Measurements from ENCODE around the gene KCNN1. TPM values are rescaled to one million over a fixed set of nuclear protein-coding genes. Genes with fewer than 3 reads are reported as not detected.

The KCNN1 gene
- total and polyA plus RNA-seq, 2 of the 13 experiments (the other 11 are each of a cell fraction or from before 2014, with no cell fraction given): 0.04 TPM; not detected in 1

- TF ChIP-seq ZNF574 (CRISPR knock-in tag; IDR thresholded peaks at IDR 0.05): peak; percentile 90
- TF ChIP-seq ZNF431 (CRISPR knock-in tag; IDR thresholded peaks at IDR 0.05; ENCODE audit: borderline replicate concordance, low read depth): no peak
- TF ChIP-seq CAMTA2 (CRISPR knock-in tag; IDR thresholded peaks at IDR 0.05; ENCODE audit: borderline replicate concordance): peak; percentile 26; the same call in 1 of the 2 replicates
- TF ChIP-seq, protein P1, sequence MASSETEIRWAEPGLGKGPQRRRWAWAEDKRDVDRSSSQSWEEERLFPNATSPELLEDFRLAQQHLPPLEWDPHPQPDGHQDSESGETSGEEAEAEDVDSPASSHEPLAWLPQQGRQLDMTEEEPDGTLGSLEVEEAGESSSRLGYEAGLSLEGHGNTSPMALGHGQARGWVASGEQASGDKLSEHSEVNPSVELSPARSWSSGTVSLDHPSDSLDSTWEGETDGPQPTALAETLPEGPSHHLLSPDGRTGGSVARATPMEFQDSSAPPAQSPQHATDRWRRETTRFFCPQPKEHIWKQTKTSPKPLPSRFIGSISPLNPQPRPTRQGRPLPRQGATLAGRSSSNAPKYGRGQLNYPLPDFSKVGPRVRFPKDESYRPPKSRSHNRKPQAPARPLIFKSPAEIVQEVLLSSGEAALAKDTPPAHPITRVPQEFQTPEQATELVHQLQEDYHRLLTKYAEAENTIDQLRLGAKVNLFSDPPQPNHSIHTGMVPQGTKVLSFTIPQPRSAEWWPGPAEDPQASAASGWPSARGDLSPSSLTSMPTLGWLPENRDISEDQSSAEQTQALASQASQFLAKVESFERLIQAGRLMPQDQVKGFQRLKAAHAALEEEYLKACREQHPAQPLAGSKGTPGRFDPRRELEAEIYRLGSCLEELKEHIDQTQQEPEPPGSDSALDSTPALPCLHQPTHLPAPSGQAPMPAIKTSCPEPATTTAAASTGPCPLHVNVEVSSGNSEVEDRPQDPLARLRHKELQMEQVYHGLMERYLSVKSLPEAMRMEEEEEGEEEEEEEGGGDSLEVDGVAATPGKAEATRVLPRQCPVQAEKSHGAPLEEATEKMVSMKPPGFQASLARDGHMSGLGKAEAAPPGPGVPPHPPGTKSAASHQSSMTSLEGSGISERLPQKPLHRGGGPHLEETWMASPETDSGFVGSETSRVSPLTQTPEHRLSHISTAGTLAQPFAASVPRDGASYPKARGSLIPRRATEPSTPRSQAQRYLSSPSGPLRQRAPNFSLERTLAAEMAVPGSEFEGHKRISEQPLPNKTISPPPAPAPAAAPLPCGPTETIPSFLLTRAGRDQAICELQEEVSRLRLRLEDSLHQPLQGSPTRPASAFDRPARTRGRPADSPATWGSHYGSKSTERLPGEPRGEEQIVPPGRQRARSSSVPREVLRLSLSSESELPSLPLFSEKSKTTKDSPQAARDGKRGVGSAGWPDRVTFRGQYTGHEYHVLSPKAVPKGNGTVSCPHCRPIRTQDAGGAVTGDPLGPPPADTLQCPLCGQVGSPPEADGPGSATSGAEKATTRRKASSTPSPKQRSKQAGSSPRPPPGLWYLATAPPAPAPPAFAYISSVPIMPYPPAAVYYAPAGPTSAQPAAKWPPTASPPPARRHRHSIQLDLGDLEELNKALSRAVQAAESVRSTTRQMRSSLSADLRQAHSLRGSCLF (CRISPR knock-in tag; IDR thresholded peaks at IDR 0.05; ENCODE audit: borderline replicate concordance): no peak
- no peak for TF ChIP-seq ZNF552 (CRISPR knock-in tag; IDR thresholded peaks at IDR 0.05; ENCODE audit: borderline replicate concordance)
- no peak for TF ChIP-seq MAF1 (CRISPR knock-in tag; IDR thresholded peaks at IDR 0.05; ENCODE audit: borderline replicate concordance)
- TF ChIP-seq, protein P2, sequence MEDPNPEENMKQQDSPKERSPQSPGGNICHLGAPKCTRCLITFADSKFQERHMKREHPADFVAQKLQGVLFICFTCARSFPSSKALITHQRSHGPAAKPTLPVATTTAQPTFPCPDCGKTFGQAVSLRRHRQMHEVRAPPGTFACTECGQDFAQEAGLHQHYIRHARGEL (CRISPR knock-in tag; IDR thresholded peaks at IDR 0.05): no peak
- no peak for TF ChIP-seq ZNF879 (CRISPR knock-in tag; IDR thresholded peaks at IDR 0.05)
- TF ChIP-seq, protein P3, sequence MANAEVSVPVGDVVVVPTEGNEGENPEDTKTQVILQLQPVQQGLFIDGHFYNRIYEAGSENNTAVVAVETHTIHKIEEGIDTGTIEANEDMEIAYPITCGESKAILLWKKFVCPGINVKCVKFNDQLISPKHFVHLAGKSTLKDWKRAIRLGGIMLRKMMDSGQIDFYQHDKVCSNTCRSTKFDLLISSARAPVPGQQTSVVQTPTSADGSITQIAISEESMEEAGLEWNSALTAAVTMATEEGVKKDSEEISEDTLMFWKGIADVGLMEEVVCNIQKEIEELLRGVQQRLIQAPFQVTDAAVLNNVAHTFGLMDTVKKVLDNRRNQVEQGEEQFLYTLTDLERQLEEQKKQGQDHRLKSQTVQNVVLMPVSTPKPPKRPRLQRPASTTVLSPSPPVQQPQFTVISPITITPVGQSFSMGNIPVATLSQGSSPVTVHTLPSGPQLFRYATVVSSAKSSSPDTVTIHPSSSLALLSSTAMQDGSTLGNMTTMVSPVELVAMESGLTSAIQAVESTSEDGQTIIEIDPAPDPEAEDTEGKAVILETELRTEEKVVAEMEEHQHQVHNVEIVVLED (CRISPR knock-in tag; IDR thresholded peaks at IDR 0.05; ENCODE audit: borderline replicate concordance): peak; percentile 89
- TF ChIP-seq ZNF138 (CRISPR knock-in tag; IDR thresholded peaks at IDR 0.05; ENCODE audit: low read depth): no peak
- TF ChIP-seq NFKB2 (CRISPR knock-in tag; IDR thresholded peaks at IDR 0.05; ENCODE audit: borderline replicate concordance): peak; percentile 70; the same call in 1 of the 2 replicates
- TF ChIP-seq MIER3 (CRISPR knock-in tag; IDR thresholded peaks at IDR 0.05; ENCODE audit: borderline replicate concordance): peak; percentile 23; the same call in 1 of the 2 replicates
- 0 out of 2 replicates have a peak, but pooled peaks have one; percentile 46 for TF ChIP-seq KDM1A (CRISPR knock-in tag; IDR thresholded peaks at IDR 0.05)
- no peak for TF ChIP-seq ATRX (CRISPR knock-in tag; IDR thresholded peaks at IDR 0.05; ENCODE audit: borderline replicate concordance)
- TF ChIP-seq ZNF749 (CRISPR knock-in tag; IDR thresholded peaks at IDR 0.05; ENCODE audit: borderline replicate concordance): no peak
- TF ChIP-seq, protein P4, sequence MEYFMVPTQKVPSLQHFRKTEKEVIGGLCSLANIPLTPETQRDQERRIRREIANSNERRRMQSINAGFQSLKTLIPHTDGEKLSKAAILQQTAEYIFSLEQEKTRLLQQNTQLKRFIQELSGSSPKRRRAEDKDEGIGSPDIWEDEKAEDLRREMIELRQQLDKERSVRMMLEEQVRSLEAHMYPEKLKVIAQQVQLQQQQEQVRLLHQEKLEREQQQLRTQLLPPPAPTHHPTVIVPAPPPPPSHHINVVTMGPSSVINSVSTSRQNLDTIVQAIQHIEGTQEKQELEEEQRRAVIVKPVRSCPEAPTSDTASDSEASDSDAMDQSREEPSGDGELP (IDR thresholded peaks at IDR 0.05; ENCODE audit: borderline replicate concordance, low read depth): no peak
Observed at GRCh38 chr19:17932485-17933338, 34.2 kb upstream of the KCNN1 start, which contains the start of gene CCDC124 (continued).
